ENCODE results near the gene LIPK.

Gene LIPK, protein sequence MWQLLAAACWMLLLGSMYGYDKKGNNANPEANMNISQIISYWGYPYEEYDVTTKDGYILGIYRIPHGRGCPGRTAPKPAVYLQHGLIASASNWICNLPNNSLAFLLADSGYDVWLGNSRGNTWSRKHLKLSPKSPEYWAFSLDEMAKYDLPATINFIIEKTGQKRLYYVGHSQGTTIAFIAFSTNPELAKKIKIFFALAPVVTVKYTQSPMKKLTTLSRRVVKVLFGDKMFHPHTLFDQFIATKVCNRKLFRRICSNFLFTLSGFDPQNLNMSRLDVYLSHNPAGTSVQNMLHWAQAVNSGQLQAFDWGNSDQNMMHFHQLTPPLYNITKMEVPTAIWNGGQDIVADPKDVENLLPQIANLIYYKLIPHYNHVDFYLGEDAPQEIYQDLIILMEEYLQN

DNA sequence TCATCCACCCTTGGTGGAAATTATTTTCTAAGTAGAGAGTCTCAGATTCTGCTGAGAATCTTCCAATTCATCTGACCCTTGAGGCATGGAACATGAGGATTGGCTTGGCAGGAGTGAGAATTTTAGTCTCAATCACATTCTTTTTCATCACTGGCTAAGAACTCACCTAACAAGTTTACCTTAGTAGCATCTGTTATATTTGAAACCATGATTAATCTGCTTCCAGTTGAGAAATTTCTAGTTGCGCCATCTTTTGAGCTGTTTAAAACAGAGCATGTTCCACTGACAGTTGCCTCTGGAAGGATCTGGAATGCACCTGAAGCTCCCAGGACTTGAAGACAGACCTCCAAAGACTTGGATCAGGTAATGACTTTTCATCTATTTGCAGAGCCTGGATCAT is at the start of gene LIPK:
Gene LIPK, plus strand, starts transcription at position 292 of the 400 bp plus-strand sequence. CDS start 18,295 bp downstream, outside the sequence.
- Histone ChIP-seq H4K20me1 (ENCODE audit: insufficient read depth, low read length) (no peaks in the 10 kb centered on the region), H3F3A (ENCODE audit: insufficient read depth, low read length) (no peaks in the 10 kb centered on the region), H3K27ac (ENCODE audit: low read depth, low read length, poor library complexity, severe bottlenecking) (no peak within 1 kb of the TSS), H2AFZ (ENCODE audit: low read length) (no peak within 1 kb of the TSS), H3K79me2 (ENCODE audit: insufficient read depth, low read length) (no peaks in the 10 kb centered on the region), H3K9me2 (ENCODE audit: low read depth, low read length) (no peaks in the 10 kb centered on the region), H3K4me1 (ENCODE audit: insufficient read depth, low read length, severe bottlenecking) (no peaks in the 10 kb centered on the region), H3K4me3 (ENCODE audit: low read depth, low read length, poor library complexity, severe bottlenecking) (no peak within 1 kb of the TSS), H3K9me3 (ENCODE audit: low read length) (no peaks in the 10 kb centered on the region), H3K9ac (ENCODE audit: low read length) (no peak within 1 kb of the TSS), H3K36me3 (ENCODE audit: insufficient read depth, low read length) (no peaks in the 10 kb centered on the region), H3K4me2 (ENCODE audit: low read length) (no peak within 1 kb of the TSS), H3K27me3 (ENCODE audit: insufficient read depth, low read length) (no peaks in the 10 kb centered on the region)
- TF ChIP-seq, protein P1, sequence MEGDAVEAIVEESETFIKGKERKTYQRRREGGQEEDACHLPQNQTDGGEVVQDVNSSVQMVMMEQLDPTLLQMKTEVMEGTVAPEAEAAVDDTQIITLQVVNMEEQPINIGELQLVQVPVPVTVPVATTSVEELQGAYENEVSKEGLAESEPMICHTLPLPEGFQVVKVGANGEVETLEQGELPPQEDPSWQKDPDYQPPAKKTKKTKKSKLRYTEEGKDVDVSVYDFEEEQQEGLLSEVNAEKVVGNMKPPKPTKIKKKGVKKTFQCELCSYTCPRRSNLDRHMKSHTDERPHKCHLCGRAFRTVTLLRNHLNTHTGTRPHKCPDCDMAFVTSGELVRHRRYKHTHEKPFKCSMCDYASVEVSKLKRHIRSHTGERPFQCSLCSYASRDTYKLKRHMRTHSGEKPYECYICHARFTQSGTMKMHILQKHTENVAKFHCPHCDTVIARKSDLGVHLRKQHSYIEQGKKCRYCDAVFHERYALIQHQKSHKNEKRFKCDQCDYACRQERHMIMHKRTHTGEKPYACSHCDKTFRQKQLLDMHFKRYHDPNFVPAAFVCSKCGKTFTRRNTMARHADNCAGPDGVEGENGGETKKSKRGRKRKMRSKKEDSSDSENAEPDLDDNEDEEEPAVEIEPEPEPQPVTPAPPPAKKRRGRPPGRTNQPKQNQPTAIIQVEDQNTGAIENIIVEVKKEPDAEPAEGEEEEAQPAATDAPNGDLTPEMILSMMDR (IDR thresholded peaks at IDR 0.05; ENCODE audit: low read length), result no peak
- no peak for TF ChIP-seq EZH2 (IDR thresholded peaks at IDR 0.05; ENCODE audit: borderline replicate concordance, low read length)

DNA sequence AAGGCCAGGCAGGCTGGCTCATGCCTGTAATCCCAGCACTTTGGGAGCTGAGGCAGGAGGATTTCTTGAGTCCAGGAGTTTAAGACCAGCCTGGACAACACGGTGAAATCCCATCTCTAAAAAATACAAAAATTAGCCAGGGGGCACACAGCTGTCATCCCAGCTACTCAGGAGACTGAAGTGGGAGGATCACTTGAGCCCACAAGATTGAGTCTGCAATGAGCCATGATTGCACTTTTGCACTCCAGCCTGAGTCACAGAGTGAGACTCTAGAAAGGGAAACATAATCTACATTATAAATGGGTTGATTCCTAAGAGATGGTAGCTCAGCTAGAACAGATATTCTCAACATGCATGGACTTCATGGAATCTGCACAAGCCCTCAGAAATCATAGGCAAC is 48.1 kb upstream of the LIPK start:
- Histone ChIP-seq H3K4me2 (ENCODE audit: low read length) (no peak overlapping the region), H3K9me3 (ENCODE audit: low read length) (no peaks in the 10 kb centered on the region), H3K27me3 (ENCODE audit: insufficient read depth, low read length) (no peaks in the 10 kb centered on the region), H3K27ac (ENCODE audit: low read depth, low read length, poor library complexity, severe bottlenecking) (no peak overlapping the region), H3K9ac (ENCODE audit: low read length) (no peak overlapping the region), H3K79me2 (ENCODE audit: insufficient read depth, low read length) (no peaks in the 10 kb centered on the region), H3K9me2 (ENCODE audit: low read depth, low read length) (no peaks in the 10 kb centered on the region), H4K20me1 (ENCODE audit: insufficient read depth, low read length) (no peaks in the 10 kb centered on the region), H3K4me3 (ENCODE audit: low read depth, low read length, poor library complexity, severe bottlenecking) (no peak overlapping the region), H2AFZ (ENCODE audit: low read length) (no peak overlapping the region), H3F3A (ENCODE audit: insufficient read depth, low read length) (no peaks in the 10 kb centered on the region), H3K36me3 (ENCODE audit: insufficient read depth, low read length) (no peaks in the 10 kb centered on the region), H3K4me1 (ENCODE audit: insufficient read depth, low read length, severe bottlenecking) (no peaks in the 10 kb centered on the region)
- no peak for TF ChIP-seq EZH2 (IDR thresholded peaks at IDR 0.05; ENCODE audit: borderline replicate concordance, low read length)
- TF ChIP-seq, protein P1 (IDR thresholded peaks at IDR 0.05; ENCODE audit: low read length), result no peak

DNA sequence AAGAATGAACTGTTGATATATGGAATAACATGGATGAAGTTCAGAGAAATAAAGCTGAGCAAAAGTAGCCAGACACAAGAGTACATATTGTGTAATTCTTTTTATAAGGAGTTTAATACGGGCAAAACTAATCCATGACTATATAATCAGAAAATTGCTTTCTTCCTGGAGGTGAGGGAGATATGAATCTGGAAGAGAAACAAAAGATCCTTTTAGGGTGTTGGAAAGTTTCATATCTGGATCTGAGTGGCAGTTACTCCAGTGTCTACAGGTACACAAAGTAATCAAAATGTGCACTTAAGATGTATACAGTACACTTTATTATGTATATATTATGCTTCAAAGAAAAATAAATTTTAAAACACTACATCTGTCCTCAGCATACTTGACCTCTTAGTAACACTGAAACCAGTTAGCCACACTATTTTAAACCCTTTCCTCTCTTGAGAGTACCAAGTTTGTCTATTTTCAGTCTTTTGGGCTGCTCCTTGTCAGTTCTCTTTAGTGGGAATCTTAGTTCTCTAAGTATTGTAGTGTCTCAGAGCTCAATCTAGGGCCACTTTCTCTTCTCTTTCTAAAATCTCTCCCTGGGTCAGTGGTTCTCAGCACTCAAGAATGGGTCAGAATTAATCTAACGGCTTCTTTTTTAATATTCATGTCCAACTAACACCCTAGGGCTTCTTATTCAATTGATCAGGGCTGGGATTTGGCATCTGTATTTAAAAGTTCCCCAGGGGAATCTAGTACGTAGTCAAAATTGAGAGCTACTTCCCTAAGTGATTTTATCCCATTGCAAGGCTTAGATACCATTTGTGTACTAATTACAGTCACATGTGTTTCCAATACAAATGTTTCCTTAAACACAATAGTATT is 46.1 kb upstream of the LIPK start:
- no peak overlapping the region for H3K4me2 ChIP-seq (ENCODE audit: low read length)
- TF ChIP-seq, protein P1 (IDR thresholded peaks at IDR 0.05; ENCODE audit: low read length), result no peak
- no peak for TF ChIP-seq EZH2 (IDR thresholded peaks at IDR 0.05; ENCODE audit: borderline replicate concordance, low read length)
- no peak overlapping the region for H3K4me3 ChIP-seq (ENCODE audit: low read depth, low read length, poor library complexity, severe bottlenecking)
- H3K36me3 ChIP-seq (ENCODE audit: insufficient read depth, low read length), result no peaks in the 10 kb centered on the region
- no peak overlapping the region for H3K27ac ChIP-seq (ENCODE audit: low read depth, low read length, poor library complexity, severe bottlenecking)
- no peaks in the 10 kb centered on the region for H3K27me3 ChIP-seq (ENCODE audit: insufficient read depth, low read length)
- H4K20me1 ChIP-seq (ENCODE audit: insufficient read depth, low read length), result no peaks in the 10 kb centered on the region
- no peaks in the 10 kb centered on the region for H3K79me2 ChIP-seq (ENCODE audit: insufficient read depth, low read length)
- H3K9me3 ChIP-seq (ENCODE audit: low read length), result no peaks in the 10 kb centered on the region
- no peaks in the 10 kb centered on the region for H3F3A ChIP-seq (ENCODE audit: insufficient read depth, low read length)
- H3K9me2 ChIP-seq (ENCODE audit: low read depth, low read length), result no peaks in the 10 kb centered on the region
- no peak overlapping the region for H2AFZ ChIP-seq (ENCODE audit: low read length)
- no peaks in the 10 kb centered on the region for H3K4me1 ChIP-seq (ENCODE audit: insufficient read depth, low read length, severe bottlenecking)
- H3K9ac ChIP-seq (ENCODE audit: low read length), result no peak overlapping the region
